ENCODE data around the gene COL13A1. TPM values are rescaled to one million over a fixed set of nuclear protein-coding genes. Genes with fewer than 3 reads are reported as not detected.

The COL13A1 gene
- total and polyA plus RNA-seq, 11 donors, result 1.0 to 4.0 (median 1.7) TPM

DNA sequence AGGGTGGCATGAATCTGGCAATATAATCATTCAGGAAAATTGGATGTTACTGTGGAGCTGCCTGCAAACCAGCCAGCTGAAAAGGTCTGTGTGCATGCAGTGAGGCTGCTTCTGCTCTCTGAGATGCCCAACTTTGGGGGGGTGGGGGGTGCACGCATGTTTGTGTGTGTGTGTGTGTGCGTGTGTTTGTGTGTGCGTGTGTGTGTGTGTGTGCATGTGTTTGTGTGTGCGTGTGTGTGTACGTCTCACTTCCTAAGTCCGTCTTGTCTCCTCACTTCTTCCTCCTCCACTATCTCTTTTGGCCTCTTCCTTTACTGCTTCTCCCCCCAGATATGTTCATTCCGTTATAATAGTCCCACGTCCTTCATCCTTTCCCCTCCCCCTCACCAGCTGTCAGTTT is 148.1 kb downstream of the COL13A1 start:
- ATAC-seq, result no peak
- WGBS, 4 donors, result 50 to 87% (median 80%) methylated on average over 6 to 8 of the region's 8 CpGs

GRCh38 chr10:69951658-69952057 is 150.0 kb downstream of the COL13A1 start:
- Histone ChIP-seq H3K27me3 (no peaks in the 10 kb centered on the region), H3K36me3 (no peaks in the 10 kb centered on the region), H3K9me3 (no peaks in the 10 kb centered on the region), H3K4me3 (no peak overlapping the region), H3K27ac (no peak overlapping the region), H3K4me1 (no peaks in the 10 kb centered on the region)
- intact Hi-C loops (cut with DNase I), result no loop called here
- WGBS, 4 donors, result 82 to 93% (median 90%) methylated on average over 3 of the region's 3 CpGs
- DNase-seq (no peak), ATAC-seq (no peak)
- TF ChIP-seq POLR2A (IDR thresholded peaks at IDR 0.05), result no peak
- TF ChIP-seq CTCF (IDR thresholded peaks at IDR 0.05), result no peak

More for the DNA sequence above, 148.1 kb downstream of the COL13A1 start:
- intact Hi-C loops (cut with DNase I), result no loop called here
- no peak for DNase-seq
- TF ChIP-seq POLR2A (IDR thresholded peaks at IDR 0.05) (no peak), CTCF (IDR thresholded peaks at IDR 0.05) (no peak)
- Histone ChIP-seq H3K9me3 (no peaks in the 10 kb centered on the region), H3K27me3 (no peaks in the 10 kb centered on the region), H3K36me3 (no peaks in the 10 kb centered on the region), H3K4me3 (no peak overlapping the region), H3K4me1 (no peaks in the 10 kb centered on the region), H3K27ac (no peak overlapping the region)

GRCh38 chr10:69952069-69952800 is 150.5 kb downstream of the COL13A1 start:
- intact Hi-C loops (cut with DNase I), result no loop called here
- Histone ChIP-seq H3K4me3 (no peak overlapping the region), H3K9me3 (no peaks in the 10 kb centered on the region), H3K27ac (no peak overlapping the region), H3K4me1 (no peaks in the 10 kb centered on the region), H3K27me3 (no peaks in the 10 kb centered on the region), H3K36me3 (no peaks in the 10 kb centered on the region)
- WGBS, 4 donors, result 62 to 69% (median 66%) methylated on average over 6 of the region's 6 CpGs
- no peak for TF ChIP-seq POLR2A (IDR thresholded peaks at IDR 0.05)
- TF ChIP-seq CTCF (IDR thresholded peaks at IDR 0.05), result no peak
- no peak for DNase-seq
- ATAC-seq, result no peak

DNA sequence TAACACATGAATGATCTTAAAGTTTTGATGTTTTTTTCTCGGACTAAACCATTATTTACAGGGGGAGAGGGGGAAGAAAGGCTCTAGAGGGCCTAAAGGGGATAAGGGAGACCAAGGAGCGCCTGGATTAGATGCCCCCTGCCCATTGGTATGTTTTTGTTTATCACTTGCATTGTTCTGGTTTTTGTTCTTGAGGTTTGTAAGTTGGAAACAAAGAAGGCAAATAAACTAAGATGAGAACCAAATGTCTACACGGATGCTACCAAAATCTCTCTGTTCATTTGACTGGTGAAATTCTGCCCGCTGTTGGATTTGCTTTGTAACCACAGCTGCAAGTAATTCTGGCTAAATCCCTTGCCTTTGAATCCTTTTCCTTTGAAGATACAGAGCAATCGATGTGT is 151.1 kb downstream of the COL13A1 start:
- Histone ChIP-seq H3K4me1 (no peaks in the 10 kb centered on the region), H3K4me3 (no peak overlapping the region), H3K27ac (no peak overlapping the region), H3K36me3 (no peaks in the 10 kb centered on the region), H3K9me3 (no peaks in the 10 kb centered on the region), H3K27me3 (no peaks in the 10 kb centered on the region)
- DNase-seq (no peak), ATAC-seq (no peak)
- intact Hi-C loops (cut with DNase I), result no loop called here
- TF ChIP-seq CTCF (IDR thresholded peaks at IDR 0.05) (no peak), POLR2A (IDR thresholded peaks at IDR 0.05) (no peak)
- WGBS, 4 donors, result 63 to 75% (median 68%) methylated on average over 5 of the region's 5 CpGs
